GM10847 (cell line): Measurements from ENCODE around the gene TEX36.

Experiments
- POLR2A ChIP-seq: IDR thresholded peaks from 2 replicates; pipeline ENCODE4 v1.6.1; 2011; ENCODE audit not compliant: insufficient read length; ENCODE audit errors: extremely low read depth

Gene TEX36

GRCh38 chr10:125656523-125656922, 26.4 kb downstream of the TEX36 start:
- TF ChIP-seq POLR2A, result no peak

GRCh38 chr10:125646311-125646710, 36.7 kb downstream of the TEX36 start:
- no peak for TF ChIP-seq POLR2A

- no peak for TF ChIP-seq POLR2A
Observed at GRCh38 chr10:125641398-125641797, 41.6 kb downstream of the TEX36 start.

- no peak for TF ChIP-seq POLR2A
Observed at GRCh38 chr10:125640653-125641052, 42.3 kb downstream of the TEX36 start.

GRCh38 chr10:125639846-125640245, 43.1 kb downstream of the TEX36 start:
- TF ChIP-seq POLR2A, result no peak

GRCh38 chr10:125638555-125638954, 44.4 kb downstream of the TEX36 start:
- no peak for TF ChIP-seq POLR2A

GRCh38 chr10:125637496-125637895, 45.5 kb downstream of the TEX36 start:
- TF ChIP-seq POLR2A, result no peak

- TF ChIP-seq POLR2A, result no peak
Observed at GRCh38 chr10:125634606-125635005, 48.4 kb downstream of the TEX36 start.

GRCh38 chr10:125633517-125633999, 49.4 kb downstream of the TEX36 start:
- TF ChIP-seq POLR2A, result no peak

GRCh38 chr10:125631806-125632205, 51.2 kb downstream of the TEX36 start:
- no peak for TF ChIP-seq POLR2A

- no peak for TF ChIP-seq POLR2A
Observed at GRCh38 chr10:125629758-125630376, 53.1 kb downstream of the TEX36 start.

GRCh38 chr10:125628104-125629049, 54.6 kb downstream of the TEX36 start:
- TF ChIP-seq POLR2A, result no peak

- no peak for TF ChIP-seq POLR2A
Observed at GRCh38 chr10:125627646-125628045, 55.3 kb downstream of the TEX36 start.

GRCh38 chr10:125626671-125627070, 56.3 kb downstream of the TEX36 start:
- TF ChIP-seq POLR2A, result no peak

- no peak for TF ChIP-seq POLR2A
Observed at GRCh38 chr10:125625586-125625985, 57.4 kb downstream of the TEX36 start.

- no peak for TF ChIP-seq POLR2A
Observed at GRCh38 chr10:125624800-125625199, 58.2 kb downstream of the TEX36 start.
